GM21619 (cell line): ENCODE results near the gene NR1H4.
"Not testable (repeated sequence)": the region's sequence is repeated elsewhere in the genome, so short reads cannot be mapped to it uniquely, and the experiment has no call there.

Experiments used
- ATAC-seq: cut with Tn5 transposase; IDR thresholded peaks from one replicate; pipeline ENCODE4 v1.9.1; 2021; ENCODE audit not compliant: unreplicated experiment

Gene NR1H4

DNA sequence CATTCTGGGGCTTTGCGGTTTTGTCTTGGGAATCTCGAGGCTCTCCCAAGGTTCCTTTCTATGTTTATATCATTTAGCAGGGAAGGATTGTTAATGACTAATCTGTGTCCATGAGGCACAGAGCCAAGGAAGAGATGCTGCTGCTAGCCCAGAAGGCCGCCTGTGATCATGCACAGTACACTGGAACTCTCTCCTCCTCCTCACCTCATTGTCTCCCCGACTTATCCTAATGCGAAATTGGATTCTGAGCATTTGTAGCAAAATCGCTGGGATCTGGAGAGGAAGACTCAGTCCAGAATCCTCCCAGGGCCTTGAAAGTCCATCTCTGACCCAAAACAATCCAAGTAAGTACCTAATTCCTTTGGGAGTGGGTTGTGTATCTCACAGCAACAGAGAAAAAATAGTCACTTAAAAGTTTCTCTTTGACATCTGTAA lies at the start of gene NR1H4:
TSS of gene NR1H4 (plus strand) at position 151 of the 435 bp plus-strand sequence. CDS start 19,458 bp downstream, outside the sequence.
- ATAC-seq = no peak

DNA sequence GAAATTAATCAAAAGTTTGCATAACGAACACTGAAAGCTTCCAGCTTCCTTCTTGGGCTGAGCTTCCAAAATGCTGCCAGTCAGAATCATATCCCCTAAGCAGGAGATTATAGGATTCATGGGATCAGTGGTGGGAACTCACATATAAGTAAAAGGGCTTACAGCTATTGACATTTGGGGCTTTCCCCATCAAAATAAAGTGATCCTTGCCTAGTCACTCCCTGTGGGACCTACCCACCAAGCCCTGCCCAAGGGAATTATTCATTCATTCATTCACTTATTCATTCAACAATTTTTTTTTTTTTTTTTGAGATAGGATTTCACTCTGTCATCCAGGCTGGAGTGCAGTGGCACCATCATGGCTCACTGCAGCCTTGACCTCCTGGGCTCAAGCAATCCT lies 47.5 kb upstream of the NR1H4 start:
- ATAC-seq = no peak

DNA sequence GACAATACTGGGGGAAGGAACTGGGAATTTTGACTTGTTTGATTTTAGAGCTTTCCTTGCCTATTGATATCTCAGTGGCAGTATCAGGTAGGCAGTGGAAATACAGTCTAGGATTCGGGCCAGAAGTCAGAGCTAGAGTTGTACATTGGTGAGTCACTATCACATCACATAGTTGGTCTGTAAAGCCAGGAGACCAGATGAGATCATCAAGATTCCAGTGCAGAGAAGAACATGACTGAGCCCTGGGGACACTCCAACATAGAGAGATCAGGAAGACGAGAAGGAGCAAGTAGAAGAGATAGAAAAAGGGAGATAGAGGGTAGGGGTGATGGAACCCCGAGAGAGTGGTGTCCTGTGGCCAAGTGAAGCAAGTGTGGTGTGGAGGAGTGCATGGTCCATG lies 46.6 kb upstream of the NR1H4 start:
- no peak for ATAC-seq

DNA sequence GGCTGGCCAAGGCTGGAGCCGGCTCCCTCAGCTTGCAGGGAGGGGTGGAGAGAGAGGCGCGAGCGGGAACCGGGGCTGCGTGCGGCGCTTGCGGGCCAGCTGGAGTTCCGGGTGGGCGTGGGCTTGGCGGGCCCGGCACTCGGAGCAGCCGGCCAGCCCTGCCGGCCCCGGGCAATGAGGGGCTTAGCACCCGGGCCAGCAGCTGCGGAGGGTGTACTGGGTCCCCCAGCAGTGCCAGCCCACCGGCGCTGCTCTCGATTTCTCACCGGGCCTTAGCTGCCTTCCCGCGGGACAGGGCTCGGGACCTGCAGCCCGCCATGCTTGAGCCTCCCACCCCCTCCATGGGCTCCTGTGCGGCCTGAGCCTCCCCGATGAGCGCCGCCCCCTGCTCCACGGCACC lies 43.4 kb upstream of the NR1H4 start:
- not testable (repeated sequence) for ATAC-seq

DNA sequence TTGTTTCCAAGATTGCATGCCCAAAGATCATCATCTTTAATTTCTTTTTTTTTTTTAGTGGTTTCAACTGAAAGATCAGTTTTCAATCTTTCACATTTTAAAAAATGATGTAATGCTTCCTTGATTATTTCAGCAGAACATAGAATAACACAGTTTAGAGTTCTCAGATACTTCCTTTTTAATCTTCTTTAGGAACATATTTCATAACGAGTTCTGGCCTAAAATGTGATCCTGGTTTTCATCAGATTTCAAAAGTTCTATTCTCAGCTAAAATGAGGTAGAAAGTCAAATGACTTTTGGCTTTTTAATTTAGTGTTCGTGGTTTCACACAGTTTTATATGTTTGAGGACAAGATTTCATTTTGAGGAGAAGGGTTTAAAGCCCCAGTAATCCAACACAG lies 40.0 kb upstream of the NR1H4 start:
- ATAC-seq = no peak

DNA sequence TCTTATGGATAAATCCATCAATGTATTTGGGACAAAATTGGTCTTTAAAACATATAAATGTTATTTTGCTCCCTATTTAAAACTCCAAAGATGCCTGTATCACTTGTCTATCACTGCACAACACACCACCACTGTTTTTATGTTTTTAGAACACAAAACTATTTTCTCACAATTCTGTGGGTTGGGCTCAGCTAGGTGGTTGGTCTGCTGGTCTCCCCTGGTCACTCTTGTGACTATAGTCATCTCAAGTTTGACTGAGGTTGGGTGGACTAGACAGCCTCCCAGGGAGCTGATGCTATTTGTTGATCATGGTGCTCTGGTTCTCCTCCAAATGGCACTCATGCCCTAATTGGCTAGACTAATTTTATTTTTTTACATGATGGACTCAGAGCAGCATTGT lies 39.5 kb upstream of the NR1H4 start:
- ATAC-seq = no peak

DNA sequence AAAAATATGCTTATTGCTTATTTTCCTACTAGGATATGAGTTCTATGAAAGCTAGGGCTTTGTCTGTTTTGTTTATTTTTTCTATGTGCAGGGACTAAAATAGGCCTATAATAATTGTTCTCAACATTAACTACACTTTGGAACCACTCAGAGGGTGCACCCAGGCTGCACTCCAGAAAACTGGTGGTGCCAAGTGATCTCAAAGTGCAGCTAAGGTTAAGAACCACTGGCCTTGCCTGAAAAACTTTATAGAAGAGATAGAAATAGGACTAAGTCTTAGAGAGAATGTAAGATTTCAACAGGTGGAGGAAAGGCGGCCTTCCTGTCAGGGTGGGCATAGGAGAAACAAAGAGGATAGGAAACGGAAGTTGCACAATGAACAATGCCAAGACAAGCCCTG lies 37.7 kb upstream of the NR1H4 start:
- no peak for ATAC-seq

DNA sequence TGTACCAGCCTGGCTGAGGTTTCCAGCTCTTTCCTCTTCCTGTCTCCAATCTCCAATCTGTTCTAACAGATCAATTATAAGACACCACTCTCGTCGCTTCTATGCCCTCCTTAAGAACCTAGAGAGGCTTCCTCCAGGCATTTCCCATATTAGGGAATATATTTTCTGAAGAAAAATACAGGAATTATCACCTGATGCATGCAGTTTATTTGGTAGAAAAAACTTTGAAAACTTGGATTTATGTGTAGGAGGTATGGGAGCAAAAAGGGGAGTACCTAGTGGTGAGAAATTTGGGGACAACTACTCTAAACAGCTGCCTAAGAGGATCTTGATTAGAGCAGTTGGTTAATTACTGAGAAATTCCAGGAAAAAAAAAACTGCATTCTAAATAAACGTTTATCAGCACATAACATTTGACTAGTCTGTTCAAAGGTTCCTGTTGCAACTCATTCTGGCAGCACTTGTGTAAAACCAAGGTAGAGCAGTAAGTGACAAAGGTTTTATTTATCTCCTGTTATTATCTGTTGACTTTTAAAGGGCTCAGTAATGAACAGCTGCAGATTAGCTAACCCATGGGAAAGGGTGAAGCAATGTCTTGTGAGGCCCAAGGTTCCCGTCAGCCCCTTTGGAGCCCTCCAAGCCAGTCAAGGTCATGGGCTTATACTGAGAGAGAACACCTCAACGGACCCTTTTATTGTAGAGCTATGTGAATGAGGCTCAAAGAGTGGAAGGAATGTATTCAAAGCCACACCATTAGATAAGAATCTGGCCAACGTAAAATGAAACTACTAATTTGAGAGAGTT lies 36.4 kb upstream of the NR1H4 start:
- no peak for ATAC-seq

DNA sequence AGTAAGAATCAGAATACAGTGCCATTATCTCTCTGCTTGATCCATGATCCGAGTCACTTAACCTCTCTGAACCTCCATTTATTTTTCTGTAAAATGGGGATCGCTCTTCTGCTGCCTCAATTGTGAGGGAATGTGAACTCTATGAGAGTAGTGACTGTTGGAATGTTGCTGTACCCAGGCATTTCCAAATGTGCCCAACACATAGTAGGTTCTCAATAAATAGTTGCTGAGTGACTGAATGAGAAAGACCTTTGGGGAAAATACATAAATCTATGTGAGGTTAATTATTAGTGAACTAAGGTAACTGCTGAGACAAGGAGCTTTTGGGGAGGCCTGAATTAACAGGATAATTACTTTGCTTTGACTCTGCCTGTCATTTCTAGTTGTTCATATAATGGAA lies 33.9 kb upstream of the NR1H4 start:
- ATAC-seq = no peak

DNA sequence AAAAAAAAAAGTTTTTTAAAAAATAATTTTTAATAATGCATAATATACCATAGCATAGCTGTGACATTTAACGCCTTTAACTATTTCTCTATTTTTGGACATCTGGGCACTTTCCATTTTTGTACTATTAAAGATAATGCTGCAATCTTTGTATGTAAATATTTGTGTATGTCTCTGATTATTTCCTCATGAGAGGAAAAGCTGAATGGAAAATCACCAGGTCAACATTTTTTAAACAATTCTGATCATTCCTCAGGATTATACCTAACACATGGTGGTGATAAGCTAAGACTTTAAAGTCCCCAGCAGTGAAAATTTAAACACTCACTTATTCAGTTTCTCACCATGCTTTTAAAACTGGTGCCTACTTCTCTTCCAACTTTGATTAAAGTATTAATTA lies 31.3 kb upstream of the NR1H4 start:
- ATAC-seq = no peak

DNA sequence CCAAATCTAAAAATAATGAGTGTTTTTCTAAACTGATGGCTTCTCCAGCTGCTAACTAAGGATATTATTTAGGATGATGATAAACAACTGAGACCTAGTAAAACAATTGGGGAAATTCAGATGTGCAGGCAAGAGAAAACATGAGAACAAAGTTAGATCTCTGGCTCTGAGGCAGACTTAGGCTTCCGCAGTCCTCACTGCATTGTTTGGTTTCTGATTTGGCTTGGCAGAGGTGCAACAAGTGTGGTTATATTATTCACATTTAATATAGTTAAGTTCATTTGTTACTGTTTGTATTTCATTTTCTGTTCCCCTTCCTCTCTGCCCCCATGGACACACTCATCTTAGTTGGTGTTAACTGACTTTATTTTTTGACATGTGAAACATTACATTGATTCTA lies 30.2 kb upstream of the NR1H4 start:
- no peak for ATAC-seq

DNA sequence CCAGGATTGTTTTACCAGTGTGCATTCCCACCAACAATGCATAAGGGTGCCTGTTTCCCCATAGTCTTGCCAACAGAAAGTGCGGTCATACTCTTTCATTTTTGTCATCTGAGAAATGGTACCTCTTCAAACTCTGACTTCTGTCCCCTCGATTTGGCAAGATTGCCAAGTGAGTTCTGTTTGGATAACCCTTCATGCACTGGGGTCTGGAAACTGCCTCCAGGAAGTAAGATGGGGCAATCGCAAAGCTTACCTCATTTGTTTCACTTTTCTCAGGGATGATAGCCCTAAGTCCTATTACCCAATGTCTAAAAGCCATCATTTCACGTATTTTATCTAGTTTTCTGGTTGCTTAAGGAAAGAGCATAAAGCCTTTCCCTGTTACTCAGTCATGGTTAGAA lies 28.6 kb upstream of the NR1H4 start:
- no peak for ATAC-seq

DNA sequence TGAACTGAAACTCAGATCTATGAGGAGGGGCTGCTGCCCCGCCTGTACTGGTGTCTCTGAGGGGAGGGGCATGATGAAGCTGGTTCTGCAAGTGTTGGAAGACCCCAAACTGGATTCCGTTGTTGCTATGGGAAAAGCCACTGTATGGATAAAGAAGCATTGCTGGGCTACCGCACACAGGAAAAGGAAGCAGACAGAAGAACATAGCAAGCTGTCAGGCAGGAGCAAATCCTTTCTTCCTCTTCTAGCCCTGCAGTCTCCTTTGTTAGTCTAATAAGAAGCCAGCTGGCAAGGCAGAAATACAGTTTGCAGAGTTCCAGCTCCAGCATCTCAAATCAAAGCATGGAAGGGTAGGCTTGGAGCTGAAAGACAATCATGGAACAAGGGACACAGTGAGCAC lies 26.3 kb upstream of the NR1H4 start:
- ATAC-seq = no peak

DNA sequence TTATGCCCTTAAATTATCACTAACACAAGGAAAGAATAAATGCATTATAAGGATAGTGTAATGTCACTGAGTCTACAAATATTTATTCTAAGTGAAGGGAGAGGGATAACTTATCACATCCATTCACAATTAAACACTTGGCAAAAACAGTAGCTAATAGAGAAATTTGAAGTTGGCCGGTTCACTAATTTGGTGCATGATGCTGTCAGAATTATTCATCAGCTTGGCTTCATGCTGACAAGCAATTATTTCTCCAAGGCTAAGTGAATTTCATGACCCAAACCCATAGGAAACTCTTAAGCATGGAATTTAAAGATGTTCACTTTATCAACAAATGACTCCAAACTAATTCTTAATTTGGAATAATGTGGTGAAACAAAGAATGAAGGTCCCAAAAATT lies 25.0 kb upstream of the NR1H4 start:
- ATAC-seq = no peak

DNA sequence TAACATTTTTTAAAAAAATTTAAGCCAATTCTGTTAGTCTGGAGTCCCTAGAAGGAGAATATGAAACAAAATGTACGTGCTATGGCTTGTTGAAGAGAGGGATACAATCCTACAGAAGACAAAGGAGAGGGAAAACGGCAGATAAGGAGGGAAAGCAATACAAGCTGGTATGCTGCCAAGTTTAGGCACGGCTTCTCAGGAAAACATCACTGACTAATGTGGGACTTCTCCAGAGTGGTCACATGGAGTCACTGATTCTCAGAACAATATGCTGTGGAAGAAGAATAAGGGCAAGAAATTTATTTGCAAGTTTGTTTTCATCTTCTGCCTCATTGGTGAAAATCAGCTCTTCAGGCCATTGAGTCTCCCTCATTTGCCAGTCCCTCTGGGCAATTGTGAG lies 22.9 kb upstream of the NR1H4 start:
- no peak for ATAC-seq

DNA sequence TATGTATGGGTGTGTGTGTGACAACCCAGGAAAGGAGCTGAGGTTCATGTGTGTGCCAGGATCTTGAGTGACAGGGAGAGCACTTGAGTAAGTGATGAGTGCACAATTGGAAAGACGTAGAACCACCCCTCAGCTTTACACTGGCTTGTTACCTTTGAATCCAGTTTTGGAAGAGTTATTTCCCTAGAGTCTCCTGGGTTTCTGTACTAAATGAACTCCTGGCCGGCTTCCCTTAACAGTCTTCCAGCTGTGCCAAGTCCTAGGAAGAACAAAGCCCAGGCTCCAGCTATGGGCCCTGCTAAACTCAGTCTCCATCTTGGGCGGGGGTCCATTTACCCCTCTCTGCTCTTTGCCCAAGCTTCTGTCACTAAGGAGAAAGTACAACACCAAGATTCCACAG lies 19.7 kb upstream of the NR1H4 start:
- ATAC-seq = no peak

DNA sequence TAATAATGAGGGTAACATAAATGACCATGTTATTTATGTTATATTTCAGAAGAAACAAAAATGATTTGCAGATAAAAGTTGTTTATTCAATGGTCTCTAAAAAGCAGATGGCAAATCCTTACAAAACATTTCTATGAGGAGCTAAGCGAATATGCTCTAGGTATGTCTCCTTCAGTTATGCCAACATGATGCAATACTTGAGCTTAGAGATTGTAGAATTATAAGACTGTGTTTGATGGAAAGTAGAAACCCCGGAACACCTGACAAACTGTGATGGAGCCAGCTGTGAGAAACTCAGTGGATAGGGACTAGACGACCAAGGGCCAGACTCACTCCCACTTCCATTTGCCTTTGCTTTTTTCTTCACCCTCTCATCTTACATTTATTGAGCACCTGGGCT lies 17.8 kb upstream of the NR1H4 start:
- no peak for ATAC-seq

DNA sequence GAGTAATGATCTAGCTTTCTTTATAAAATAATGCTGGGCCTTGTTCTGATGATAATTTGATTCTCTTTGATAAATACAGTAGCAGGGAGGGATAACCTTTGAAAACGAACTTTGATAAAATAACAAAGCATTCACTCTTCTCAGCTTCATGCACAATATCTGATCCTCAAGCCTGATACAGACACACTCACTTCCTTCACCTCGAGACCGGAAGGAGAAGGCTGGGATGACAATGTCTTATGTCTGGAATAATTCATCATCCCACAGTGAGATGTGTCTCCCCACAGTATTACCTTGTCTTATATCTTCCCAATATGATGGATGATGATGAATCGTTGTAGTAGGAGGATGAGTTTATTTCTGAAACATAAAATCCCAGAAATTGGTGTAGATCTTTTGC lies 15.5 kb upstream of the NR1H4 start:
- ATAC-seq = no peak

DNA sequence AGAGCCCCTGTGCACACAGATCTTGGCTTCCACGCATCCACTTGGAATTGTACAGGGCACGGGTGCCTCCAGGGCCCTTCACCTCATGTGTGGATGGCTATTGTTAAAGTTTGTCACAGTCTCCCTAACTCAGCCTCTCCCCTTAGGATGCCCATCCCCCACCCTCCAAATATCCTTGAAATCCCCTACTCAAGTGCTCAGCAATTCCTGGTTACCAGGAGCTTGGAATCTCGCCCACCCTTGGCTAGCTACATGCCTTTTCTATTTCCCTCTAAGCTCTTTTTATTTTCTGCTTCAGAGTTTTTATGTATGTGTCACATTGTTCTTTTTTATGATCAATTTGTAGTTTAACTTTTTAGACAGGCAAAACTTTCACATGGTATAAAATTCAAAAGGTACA lies 13.0 kb upstream of the NR1H4 start:
- ATAC-seq = no peak

DNA sequence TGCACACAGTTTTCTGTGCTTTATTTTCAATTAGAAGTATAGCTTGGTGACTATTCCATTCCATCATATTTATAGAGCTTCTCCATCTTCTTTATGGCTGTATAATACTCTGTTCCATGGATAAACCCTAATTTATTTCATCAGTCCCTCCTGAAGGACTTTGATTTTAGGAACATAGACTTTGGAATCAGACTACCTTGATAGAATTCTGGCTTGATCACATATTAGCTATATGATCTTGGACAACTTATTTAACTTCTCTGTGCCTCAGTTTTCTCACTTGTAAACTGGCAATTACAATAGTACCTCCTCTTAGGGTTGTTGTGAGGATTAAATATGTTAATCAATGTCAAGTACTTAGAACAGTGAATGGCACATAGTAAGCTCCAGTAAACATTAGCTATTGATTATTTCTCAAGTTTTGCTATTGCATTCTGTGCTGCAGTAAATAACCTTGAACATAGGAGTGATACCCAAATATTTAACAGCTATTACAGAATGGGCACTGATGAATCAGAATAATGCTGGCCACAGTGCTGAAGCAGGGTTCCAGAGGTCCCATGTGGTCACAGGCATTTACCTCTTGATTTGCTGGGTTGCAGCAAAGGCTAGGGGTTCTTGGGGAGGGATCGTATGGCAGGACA lies 12.2 kb upstream of the NR1H4 start:
- ATAC-seq = no peak

DNA sequence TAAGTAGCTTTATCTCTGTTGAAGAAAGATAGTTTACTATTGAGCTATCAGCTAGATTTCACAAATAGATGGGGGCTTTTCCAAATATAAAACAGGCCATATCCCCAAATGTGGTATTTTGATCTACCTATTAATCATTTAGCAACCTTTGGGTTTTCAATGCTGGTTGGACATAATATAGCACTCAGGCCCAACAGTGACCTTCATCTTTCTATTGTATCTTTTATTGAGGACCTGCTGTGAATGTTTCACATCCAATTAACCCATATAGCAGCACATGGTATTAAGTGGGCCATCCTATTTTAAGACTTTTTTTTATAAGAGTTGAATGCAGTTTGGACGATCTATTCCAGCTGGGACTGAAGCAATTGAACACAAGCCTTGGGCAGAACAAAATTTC lies 10.0 kb upstream of the NR1H4 start:
- no peak for ATAC-seq

DNA sequence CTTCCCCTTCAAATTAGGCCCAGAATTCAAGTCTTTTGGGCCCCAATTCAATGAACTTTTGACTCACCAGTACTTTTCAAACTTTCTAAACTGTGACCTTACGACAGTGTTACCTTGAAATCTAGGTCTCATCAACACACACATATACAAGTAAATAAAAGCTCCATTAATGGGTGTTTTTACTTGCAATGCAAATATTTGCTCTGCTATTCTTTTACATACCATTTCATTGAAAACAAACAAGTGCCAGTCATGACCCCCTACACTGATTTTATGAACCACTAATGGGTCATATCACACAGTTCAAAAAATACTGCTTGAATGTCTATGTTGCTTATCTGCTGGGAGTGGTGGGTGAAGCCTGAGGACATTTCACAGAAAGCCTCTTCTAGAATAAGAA lies 9.1 kb upstream of the NR1H4 start:
- ATAC-seq = no peak

DNA sequence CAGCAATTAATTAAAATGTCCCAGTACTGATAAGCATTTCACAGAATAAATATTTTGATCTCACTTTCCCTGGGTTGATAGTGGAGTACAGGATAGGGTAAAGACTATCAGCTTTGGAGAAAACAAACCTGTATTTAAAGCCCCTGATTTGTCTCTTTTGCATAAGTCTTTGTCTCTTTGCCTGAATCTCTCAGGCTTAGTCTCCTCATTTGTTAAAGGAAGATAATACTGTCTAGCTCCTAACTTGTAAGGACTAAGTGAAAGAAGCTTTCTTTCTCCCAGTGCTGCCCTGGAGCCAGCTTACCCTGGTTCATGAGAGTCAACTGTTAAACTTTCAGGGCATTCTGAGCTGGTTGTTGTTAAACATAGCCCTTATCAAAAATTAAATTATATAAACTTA lies 5.5 kb upstream of the NR1H4 start:
- ATAC-seq = no peak
